H54 (cell line): ENCODE results near the gene MAST4.

Experiments
- DNase-seq: peaks from one replicate; pipeline ENCODE4 v3.0.0; 2011; ENCODE audit warnings: low spot score, mixed read lengths; ENCODE audit not compliant: insufficient read length
- FAIRE-seq: peaks from 3 replicates; lab custom pipeline; 2011; peaks lifted over from hg19 to GRCh38; lab: Jason Lieb, UNC
- POLR2A ChIP-seq: IDR thresholded peaks from 2 replicates; pipeline ENCODE4 v1.6.1; 2011; ENCODE audit warnings: low read depth, mild to moderate bottlenecking, low read length

Gene MAST4

GRCh38 chr5:67133776-67134175 lies 537.6 kb downstream of the MAST4 start:
- TF ChIP-seq POLR2A, result no peak
- DNase-seq, result no peak
- no peak for FAIRE-seq

GRCh38 chr5:67135381-67135984 lies 539.3 kb downstream of the MAST4 start:
- no peak for DNase-seq
- no peak for FAIRE-seq
- no peak for TF ChIP-seq POLR2A

GRCh38 chr5:67139030-67139429 lies 542.8 kb downstream of the MAST4 start:
- no peak for DNase-seq
- TF ChIP-seq POLR2A, result no peak
- no peak for FAIRE-seq

- FAIRE-seq (no peak), DNase-seq (no peak)
- TF ChIP-seq POLR2A, result no peak
These were observed 544.2 kb downstream of the MAST4 start for GRCh38 chr5:67140413-67140812.

- no peak for DNase-seq
- no peak for TF ChIP-seq POLR2A
- FAIRE-seq, result no peak
These were observed 545.5 kb downstream of the MAST4 start for GRCh38 chr5:67141644-67142043.

GRCh38 chr5:67142816-67143215 lies 546.6 kb downstream of the MAST4 start:
- no peak for TF ChIP-seq POLR2A
- FAIRE-seq (no peak), DNase-seq (no peak)

- no peak for TF ChIP-seq POLR2A
- DNase-seq (no peak), FAIRE-seq (no peak)
These were observed 547.4 kb downstream of the MAST4 start for GRCh38 chr5:67143549-67143948.

GRCh38 chr5:67144183-67144639 lies 548.0 kb downstream of the MAST4 start:
- DNase-seq (no peak), FAIRE-seq (no peak)
- TF ChIP-seq POLR2A, result no peak

GRCh38 chr5:67146574-67146973 lies 550.4 kb downstream of the MAST4 start:
- no peak for TF ChIP-seq POLR2A
- DNase-seq, result no peak
- no peak for FAIRE-seq

- TF ChIP-seq POLR2A, result no peak
- FAIRE-seq (no peak), DNase-seq (no peak)
These were observed 550.8 kb downstream of the MAST4 start for GRCh38 chr5:67146981-67147380.

GRCh38 chr5:67147760-67148159 lies 551.6 kb downstream of the MAST4 start:
- no peak for FAIRE-seq
- DNase-seq, result no peak
- TF ChIP-seq POLR2A, result no peak

GRCh38 chr5:67149057-67149950 lies 553.1 kb downstream of the MAST4 start:
- DNase-seq, result no peak
- TF ChIP-seq POLR2A, result no peak
- FAIRE-seq, result no peak

- TF ChIP-seq POLR2A, result no peak
- DNase-seq (no peak), FAIRE-seq (no peak)
These were observed 553.8 kb downstream of the MAST4 start for GRCh38 chr5:67149951-67150523.

- FAIRE-seq (no peak), DNase-seq (no peak)
- TF ChIP-seq POLR2A, result no peak
These were observed 556.2 kb downstream of the MAST4 start for GRCh38 chr5:67152400-67152799.
